Esophagus squamous epithelium (tissue), 5 donors: Measurements from ENCODE around the gene HNRNPAB. TPM values are rescaled to one million over a fixed set of nuclear protein-coding genes. Genes with fewer than 3 reads are reported as not detected.

Source experiments
- DNase-seq: peaks from one replicate; lab custom pipeline; 2025; lab: John Stamatoyannopoulos, UW
- H3K27ac ChIP-seq, 4 donors: fragments of 200-600 bp; sonication (generic); one replicate each; pipeline ENCODE4 v1.5.1; 2016 to 2019; ENCODE audit warnings: mild to moderate bottlenecking in 1 of 4
- H3K27me3 ChIP-seq, 4 donors: fragments of 200-600 bp; sonication (generic); 1 replicate in 3 of 4; 2 replicates in 1 of 4; pipeline versions ENCODE4 v1.5.1 to v1.6.0; 2017 to 2021; ENCODE audit warnings: antibody characterized with exemption in 1 of 4
- H3K36me3 ChIP-seq, 3 donors: fragments of 200-600 bp; sonication (generic); one replicate each; pipeline ENCODE4 v1.5.1; 2016 to 2019
- H3K4me1 ChIP-seq, 3 donors: fragments of 200-600 bp; sonication (generic); one replicate each; pipeline ENCODE4 v1.5.1; 2017 to 2019
- H3K4me3 ChIP-seq, 4 donors: fragments of 200-600 bp; sonication (generic); 1 replicate in 3 of 4; 2 replicates in 1 of 4; pipeline ENCODE4 v1.5.1; 2016 to 2019; ENCODE audit warnings: mild to moderate bottlenecking in 2 of 4, moderate library complexity in 1 of 4
- H3K9me3 ChIP-seq, 3 donors: fragments of 200-600 bp; sonication (generic); one replicate each; pipeline ENCODE4 v1.5.1; 2016 to 2019
- POLR2A ChIP-seq, 4 donors: fragments of 450-650 bp; IDR thresholded peaks; one replicate each; pipeline ENCODE4 v1.6.1; 2017; ENCODE audit warnings: antibody characterized with exemption in 4 of 4, mild to moderate bottlenecking in 4 of 4, moderate library complexity in 3 of 4
- WGBS, 2 donors: methylation state at CpG; one replicate each; pipeline ENCODE4 v1.1.5; 2018; 5-methylcytosine and 5-hydroxymethylcytosine counted together
- intact Hi-C: fragments of 100-400 bp; cut with DNase I; formaldehyde crosslinking; loops from one replicate; pipeline ENCODE4 v1.15.0; 2022
- total RNA-seq, 4 donors: library from RNA; depleted of rRNA; stranded (reverse); fragments of >200 nt; gene quantifications; one replicate each; pipeline ENCODE4 v1.1.0, GENCODE V29; 2016
- TF ChIP-seq, protein P1 (sequence below), 6 experiments: fragments of 450-650 bp in 4 of 6; fragments of 200-600 bp in 2 of 6; sonication (generic) in 2 of 6; IDR thresholded peaks; one replicate each; pipeline ENCODE4 v1.5.1; 2016 to 2019; ENCODE audit warnings: antibody characterized with exemption in 6 of 6, mild to moderate bottlenecking in 4 of 6, moderate library complexity in 4 of 6
- donor health status: DM: yes; HTN: yes; CAD: no.

Gene HNRNPAB
- total RNA-seq, 4 donors from 2014 or later: 123 to 150 (median 135) TPM

DNA sequence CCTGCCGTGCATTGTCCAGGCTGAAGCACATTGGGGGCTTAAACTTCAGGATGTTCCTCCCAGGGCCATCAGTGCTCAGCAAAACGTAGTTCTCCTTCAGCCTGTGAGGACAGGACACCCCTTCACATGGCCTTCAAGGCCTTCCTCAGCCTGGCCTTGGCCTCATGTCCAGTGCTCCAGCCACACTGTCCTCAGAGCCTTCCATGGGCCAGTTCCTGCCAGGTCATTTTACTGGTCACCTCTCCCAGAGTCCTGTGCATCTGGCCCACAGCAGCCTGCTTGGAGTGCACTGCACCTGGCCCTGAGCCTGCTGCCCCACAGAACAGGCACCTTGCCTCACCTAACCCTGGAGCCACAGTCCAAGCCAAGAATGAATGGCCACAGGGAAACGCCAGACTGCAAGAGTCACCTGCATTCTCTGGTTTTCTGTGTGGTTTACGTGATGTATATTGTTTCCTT is 8.7 kb downstream of the HNRNPAB start:
- H3K27ac ChIP-seq: no peak overlapping the region
- TF ChIP-seq, protein P1, sequence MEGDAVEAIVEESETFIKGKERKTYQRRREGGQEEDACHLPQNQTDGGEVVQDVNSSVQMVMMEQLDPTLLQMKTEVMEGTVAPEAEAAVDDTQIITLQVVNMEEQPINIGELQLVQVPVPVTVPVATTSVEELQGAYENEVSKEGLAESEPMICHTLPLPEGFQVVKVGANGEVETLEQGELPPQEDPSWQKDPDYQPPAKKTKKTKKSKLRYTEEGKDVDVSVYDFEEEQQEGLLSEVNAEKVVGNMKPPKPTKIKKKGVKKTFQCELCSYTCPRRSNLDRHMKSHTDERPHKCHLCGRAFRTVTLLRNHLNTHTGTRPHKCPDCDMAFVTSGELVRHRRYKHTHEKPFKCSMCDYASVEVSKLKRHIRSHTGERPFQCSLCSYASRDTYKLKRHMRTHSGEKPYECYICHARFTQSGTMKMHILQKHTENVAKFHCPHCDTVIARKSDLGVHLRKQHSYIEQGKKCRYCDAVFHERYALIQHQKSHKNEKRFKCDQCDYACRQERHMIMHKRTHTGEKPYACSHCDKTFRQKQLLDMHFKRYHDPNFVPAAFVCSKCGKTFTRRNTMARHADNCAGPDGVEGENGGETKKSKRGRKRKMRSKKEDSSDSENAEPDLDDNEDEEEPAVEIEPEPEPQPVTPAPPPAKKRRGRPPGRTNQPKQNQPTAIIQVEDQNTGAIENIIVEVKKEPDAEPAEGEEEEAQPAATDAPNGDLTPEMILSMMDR (IDR thresholded peaks at IDR 0.05): no peak
- TF ChIP-seq POLR2A (IDR thresholded peaks at IDR 0.05): no peak
- no peaks in the 10 kb centered on the region for H3K27me3 ChIP-seq
- H3K4me1 ChIP-seq: peaks cover 1 to 29% (median 3%) of the 10 kb centered on the region in 3 donors
- H3K4me3 ChIP-seq: no peak overlapping the region
- no peaks in the 10 kb centered on the region for H3K9me3 ChIP-seq
- DNase-seq: no peak
- intact Hi-C loops: no loop called here
- peaks cover 69 to 100% (median 72%) of the 10 kb centered on the region in 3 donors for H3K36me3 ChIP-seq
- WGBS, 2 donors: 62 to 75% methylated on average over 3 to 4 of the region's 4 CpGs

DNA sequence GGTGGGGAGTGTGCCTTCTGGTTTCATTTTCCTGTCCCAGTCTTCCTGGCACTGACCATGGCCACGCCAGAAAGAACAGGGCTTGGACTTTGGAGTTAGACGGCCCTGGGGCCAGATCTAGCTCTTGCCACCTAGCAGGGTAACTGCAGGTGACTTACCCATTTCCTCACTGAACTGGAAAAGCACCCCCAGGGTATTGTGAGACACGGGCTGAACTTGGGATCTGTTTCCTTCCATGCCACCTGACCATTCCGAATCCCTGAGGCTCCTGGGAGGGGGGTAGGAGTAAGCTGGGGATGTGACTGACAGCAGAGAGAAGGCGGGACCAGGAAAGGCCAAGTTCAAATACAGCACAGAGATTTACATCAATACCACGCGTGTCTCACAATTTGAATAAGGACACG is 9.4 kb downstream of the HNRNPAB start:
- no peak overlapping the region for H3K4me3 ChIP-seq
- no peak overlapping the region for H3K27ac ChIP-seq
- H3K36me3 ChIP-seq: peaks cover 69 to 100% (median 76%) of the 10 kb centered on the region in 3 donors
- DNase-seq: no peak
- WGBS, 2 donors: 67 to 69% methylated on average over 7 to 8 of the region's 8 CpGs
- H3K27me3 ChIP-seq: no peaks in the 10 kb centered on the region
- H3K9me3 ChIP-seq: no peaks in the 10 kb centered on the region
- H3K4me1 ChIP-seq: peaks cover 0 to 22% (median 3%) of the 10 kb centered on the region in 3 donors
- intact Hi-C loops: no loop called here
- no peak for TF ChIP-seq POLR2A (IDR thresholded peaks at IDR 0.05)

DNA sequence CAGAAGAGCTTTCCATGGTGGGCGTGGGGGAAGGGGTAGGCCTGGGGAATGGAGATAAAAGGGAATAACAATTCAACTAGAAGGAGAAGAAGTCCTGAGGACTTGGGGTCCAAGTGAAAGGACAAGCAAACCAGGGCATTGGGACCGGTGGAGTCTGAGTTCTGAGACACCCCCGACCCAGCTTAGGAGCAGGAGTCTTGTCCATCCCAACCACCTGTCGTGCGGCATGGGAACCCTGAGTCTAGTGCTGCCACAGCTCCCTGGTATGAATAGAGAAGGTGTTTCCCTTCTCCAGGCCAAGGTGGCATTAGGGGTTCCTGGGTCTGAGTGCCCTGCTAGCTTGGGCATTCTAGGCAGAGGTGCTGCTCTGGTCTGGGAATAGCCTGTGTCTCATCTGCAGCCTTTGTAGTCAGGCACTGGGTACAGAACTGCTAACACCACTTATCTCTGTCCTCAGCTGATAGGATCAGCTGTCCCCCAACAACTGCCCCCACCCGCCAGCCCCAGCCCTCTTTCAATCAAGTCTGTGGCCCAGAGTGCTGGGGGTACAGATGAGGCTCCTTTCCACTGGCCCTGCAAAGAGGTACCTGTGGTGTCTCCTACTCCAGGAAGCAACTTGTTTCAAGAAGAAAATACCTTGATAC is 9.9 kb downstream of the HNRNPAB start:
- Histone ChIP-seq H3K27ac (no peak overlapping the region), H3K9me3 (no peaks in the 10 kb centered on the region), H3K27me3 (no peaks in the 10 kb centered on the region), H3K4me1 (peaks cover 0 to 17% (median 3%) of the 10 kb centered on the region in 3 donors), H3K4me3 (no peak overlapping the region), H3K36me3 (peaks cover 69 to 99% (median 71%) of the 10 kb centered on the region in 3 donors)
- TF ChIP-seq, protein P1 (IDR thresholded peaks at IDR 0.05): no peak
- no peak for TF ChIP-seq POLR2A (IDR thresholded peaks at IDR 0.05)
- intact Hi-C loops: no loop called here
- WGBS, 2 donors: 87% methylated on average over 6 of the region's 6 CpGs
- DNase-seq: no peak

DNA sequence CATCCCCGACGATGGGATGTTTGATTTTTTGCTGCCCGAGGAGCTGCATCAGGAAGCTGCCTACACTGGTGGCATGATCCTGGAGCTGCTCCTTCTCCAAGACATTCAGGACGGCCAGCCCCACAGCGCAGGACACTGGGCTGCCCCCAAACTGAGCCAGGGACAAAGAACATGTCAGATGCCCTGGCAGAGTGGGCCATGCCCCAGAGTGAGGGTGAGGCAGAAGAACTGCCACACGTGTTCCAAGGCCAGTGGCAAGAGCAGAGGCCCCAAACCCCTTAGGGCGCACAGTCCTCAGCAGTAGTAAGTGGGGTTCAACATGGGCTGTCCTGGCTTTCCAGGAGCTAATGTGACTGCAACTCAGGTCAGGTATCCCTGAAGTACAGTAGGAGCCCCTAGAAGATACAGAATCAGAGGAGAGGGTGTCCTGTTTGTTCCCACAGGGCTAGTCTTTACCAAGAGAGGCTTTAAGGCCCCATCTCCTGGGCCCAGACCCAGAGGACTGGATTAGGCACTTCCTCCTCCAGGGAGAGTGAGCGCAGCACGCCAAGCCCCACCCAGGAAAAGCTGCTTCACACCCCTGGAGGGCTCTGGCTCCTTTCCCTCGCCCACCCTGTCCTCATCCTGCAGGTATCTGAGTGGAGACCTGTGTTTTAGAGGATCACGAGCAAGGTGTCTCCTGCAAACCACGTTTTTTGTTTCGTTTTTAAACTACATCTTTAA is 11.1 kb downstream of the HNRNPAB start:
- WGBS, 2 donors: 62 to 67% methylated on average over 7 to 8 of the region's 13 CpGs
- no peak for DNase-seq
- Histone ChIP-seq H3K4me3 (no peak overlapping the region), H3K4me1 (peaks cover 0 to 16% (median 3%) of the 10 kb centered on the region in 3 donors), H3K9me3 (no peaks in the 10 kb centered on the region), H3K27ac (no peak overlapping the region), H3K27me3 (no peaks in the 10 kb centered on the region), H3K36me3 (peaks cover 57 to 99% (median 59%) of the 10 kb centered on the region in 3 donors)
- intact Hi-C loops: no loop called here
- TF ChIP-seq, protein P1 (IDR thresholded peaks at IDR 0.05): no peak
- no peak for TF ChIP-seq POLR2A (IDR thresholded peaks at IDR 0.05)

DNA sequence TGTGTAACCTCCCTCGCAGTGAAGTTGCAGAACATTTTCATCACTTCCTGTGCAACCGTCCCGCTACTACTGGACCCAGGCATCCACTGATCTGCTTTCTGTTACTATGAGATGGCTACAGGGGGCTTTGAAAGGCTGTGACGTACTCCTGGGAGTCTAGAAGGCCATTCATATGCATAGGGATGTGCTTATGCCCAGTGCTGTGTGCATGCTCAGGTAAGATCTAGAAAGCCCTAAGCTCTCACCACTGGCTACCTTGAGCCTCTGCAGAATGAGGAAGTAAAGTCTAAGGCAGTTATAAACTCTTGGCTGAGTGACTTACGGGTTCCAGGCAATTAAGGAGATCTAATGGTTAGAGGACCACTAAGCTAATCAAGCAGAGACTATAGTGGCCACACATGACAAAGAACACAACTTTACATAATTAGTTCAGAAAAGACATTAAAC is 11.8 kb downstream of the HNRNPAB start:
- H3K4me1 ChIP-seq: peaks cover 0 to 15% (median 3%) of the 10 kb centered on the region in 3 donors
- WGBS, 2 donors: 72 to 85% methylated on average over 4 to 5 of the region's 5 CpGs
- intact Hi-C loops: no loop called here
- H3K27me3 ChIP-seq: no peaks in the 10 kb centered on the region
- H3K36me3 ChIP-seq: peaks cover 51 to 99% (median 52%) of the 10 kb centered on the region in 3 donors
- DNase-seq: no peak
- H3K9me3 ChIP-seq: no peaks in the 10 kb centered on the region
- H3K4me3 ChIP-seq: no peak overlapping the region
- TF ChIP-seq POLR2A (IDR thresholded peaks at IDR 0.05): no peak
- TF ChIP-seq, protein P1 (IDR thresholded peaks at IDR 0.05): no peak
- H3K27ac ChIP-seq: no peak overlapping the region
